HepG2 (cell line): ENCODE results near the gene PNKD. TPM values are rescaled to one million over a fixed set of nuclear protein-coding genes. Genes with fewer than 3 reads are reported as not detected.

Source experiments
- ASH2L ChIP-seq: fragments of 300-600, 200-600 bp; sonication (generic); IDR thresholded peaks from 2 replicates; pipeline ENCODE4 v1.7.0; 2017; ENCODE audit warnings: low read depth, mild to moderate bottlenecking, moderate library complexity, mixed read lengths, low read length; ENCODE audit not compliant: insufficient read length
- GLI4 ChIP-seq: sonication (generic); formaldehyde crosslinking; IDR thresholded peaks from 2 replicates; pipeline ENCODE4 v1.5.1; 2020; ENCODE audit warnings: missing genetic modification reagents, mild to moderate bottlenecking, moderate library complexity, borderline replicate concordance
- GTF3A ChIP-seq: sonication (generic); formaldehyde crosslinking; conservative IDR thresholded peaks from 2 replicates; pipeline ENCODE4 v1.4.0; 2020; ENCODE audit warnings: mild to moderate bottlenecking, missing genetic modification reagents
- IKZF1 ChIP-seq: fragments of 450-650 bp; IDR thresholded peaks from 2 replicates; pipeline ENCODE4 v1.7.1; 2016
- PRMT3 ChIP-seq: sonication (generic); formaldehyde crosslinking; IDR thresholded peaks from 2 replicates; pipeline ENCODE4 v1.8.1; 2022; ENCODE audit warnings: low read depth, mild to moderate bottlenecking, moderate library complexity, missing genetic modification reagents, borderline replicate concordance
- SIN3B ChIP-seq: fragments of 150-350 bp; IDR thresholded peaks from 2 replicates; pipeline ENCODE4 v1.6.1; 2014; ENCODE audit warnings: low read length
- SNAPC4 ChIP-seq: sonication (generic); formaldehyde crosslinking; IDR thresholded peaks from 2 replicates; pipeline ENCODE4 v1.4.0; 2020; ENCODE audit warnings: mild to moderate bottlenecking, missing genetic modification reagents
- SRF ChIP-seq: IDR thresholded peaks from 2 replicates; pipeline ENCODE4 v1.6.1; 2011; ENCODE audit warnings: mild to moderate bottlenecking, low read depth, low read length, moderate library complexity
- TBP ChIP-seq: sonication (generic); formaldehyde crosslinking; IDR thresholded peaks from 2 replicates; pipeline ENCODE4 v1.5.0; 2020; ENCODE audit warnings: missing genetic modification reagents
- ZBED4 ChIP-seq: sonication (generic); formaldehyde crosslinking; IDR thresholded peaks from 2 replicates; pipeline ENCODE4 v1.4.0; 2020; ENCODE audit warnings: missing genetic modification reagents, borderline replicate concordance
- ZNF296 ChIP-seq: sonication (generic); formaldehyde crosslinking; conservative IDR thresholded peaks from 2 replicates; pipeline ENCODE4 v1.5.0; 2020; ENCODE audit warnings: mild to moderate bottlenecking, missing genetic modification reagents
- ZNF629 ChIP-seq: sonication (generic); formaldehyde crosslinking; conservative IDR thresholded peaks from 2 replicates; pipeline ENCODE4 v1.5.0; 2020; ENCODE audit warnings: missing genetic modification reagents
- ZNF746 ChIP-seq: sonication (generic); formaldehyde crosslinking; IDR thresholded peaks from 2 replicates; pipeline ENCODE4 v1.8.0; 2022; ENCODE audit warnings: mild to moderate bottlenecking, missing genetic modification reagents
- ZNF775 ChIP-seq: sonication (generic); formaldehyde crosslinking; IDR thresholded peaks from 2 replicates; pipeline ENCODE4 v1.4.0; 2020; ENCODE audit warnings: missing genetic modification reagents, mild to moderate bottlenecking, moderate library complexity, borderline replicate concordance
- polyA plus RNA-seq, 8 experiments: library from polyadenylated mRNA; depleted of rRNA in 3 of 8; stranded (reverse) in 7 of 8; unstranded in 1 of 8; fragments of >200 nt; fragmentation: Illumina TruSeq in 4 of 8; extraction: Trizol in 4 of 8; gene quantifications; 2 replicates each; pipeline versions ENCODE4 v1.2.1 to v1.2.3, GENCODE V29; 2011 to 2016; ENCODE audit warnings: low read depth in 4 of 8, missing spikeins in 1 of 8, mixed read lengths in 1 of 8; ENCODE audit not compliant: insufficient read depth in 1 of 8
- total RNA-seq, 5 experiments: library from RNA; depleted of rRNA; stranded (reverse); fragments of >200 nt; fragmentation: Illumina TruSeq; extraction: Trizol; gene quantifications; 2 replicates each; pipeline ENCODE4 v1.2.3, GENCODE V29; 2016; ENCODE audit warnings: low read depth in 1 of 5
- TF ChIP-seq, protein P1 (sequence below): sonication (generic); formaldehyde crosslinking; IDR thresholded peaks from 2 replicates; pipeline ENCODE4 v1.4.0; 2020; ENCODE audit warnings: missing genetic modification reagents
- TF ChIP-seq, protein P2 (sequence below): IDR thresholded peaks from 2 replicates; pipeline ENCODE4 v1.6.1; 2012; ENCODE audit warnings: low read depth, low read length, improper control_type of control experiment

The PNKD gene
- total and polyA plus RNA-seq, 2 of the 13 experiments (the other 11 are each of a cell fraction or from before 2014, with no cell fraction given): 55.9 to 80.4 TPM

GRCh38 chr2:218322768-218323525, 52.6 kb downstream of the PNKD start (continued):
- no peak for TF ChIP-seq SRF
- TF ChIP-seq SNAPC4: no peak; the same call in 1 of the 2 replicates
- TF ChIP-seq PRMT3 (CRISPR knock-in tag): no peak
- TF ChIP-seq IKZF1: no peak
- TF ChIP-seq ZNF775 (CRISPR knock-in tag): 0 out of 2 replicates have a peak, but pooled peaks have one; percentile 61
- peak; percentile 4; the same call in 1 of the 2 replicates for TF ChIP-seq ZNF629 (CRISPR knock-in tag)
- peak; percentile 70; the same call in 1 of the 2 replicates for TF ChIP-seq ZBED4 (CRISPR knock-in tag)
- TF ChIP-seq GTF3A (CRISPR knock-in tag): no peak
- 0 out of 2 replicates have a peak, but pooled peaks have one; percentile 58 for TF ChIP-seq ZNF746 (CRISPR knock-in tag)
- TF ChIP-seq SIN3B: no peak
- TF ChIP-seq, protein P1, sequence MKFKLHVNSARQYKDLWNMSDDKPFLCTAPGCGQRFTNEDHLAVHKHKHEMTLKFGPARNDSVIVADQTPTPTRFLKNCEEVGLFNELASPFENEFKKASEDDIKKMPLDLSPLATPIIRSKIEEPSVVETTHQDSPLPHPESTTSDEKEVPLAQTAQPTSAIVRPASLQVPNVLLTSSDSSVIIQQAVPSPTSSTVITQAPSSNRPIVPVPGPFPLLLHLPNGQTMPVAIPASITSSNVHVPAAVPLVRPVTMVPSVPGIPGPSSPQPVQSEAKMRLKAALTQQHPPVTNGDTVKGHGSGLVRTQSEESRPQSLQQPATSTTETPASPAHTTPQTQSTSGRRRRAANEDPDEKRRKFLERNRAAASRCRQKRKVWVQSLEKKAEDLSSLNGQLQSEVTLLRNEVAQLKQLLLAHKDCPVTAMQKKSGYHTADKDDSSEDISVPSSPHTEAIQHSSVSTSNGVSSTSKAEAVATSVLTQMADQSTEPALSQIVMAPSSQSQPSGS: no peak; the same call in 1 of the 2 replicates
- peak; percentile 79 for TF ChIP-seq ASH2L
- TF ChIP-seq TBP (CRISPR knock-in tag): peak; percentile 63; the same call in 1 of the 2 replicates
- TF ChIP-seq, protein P2, sequence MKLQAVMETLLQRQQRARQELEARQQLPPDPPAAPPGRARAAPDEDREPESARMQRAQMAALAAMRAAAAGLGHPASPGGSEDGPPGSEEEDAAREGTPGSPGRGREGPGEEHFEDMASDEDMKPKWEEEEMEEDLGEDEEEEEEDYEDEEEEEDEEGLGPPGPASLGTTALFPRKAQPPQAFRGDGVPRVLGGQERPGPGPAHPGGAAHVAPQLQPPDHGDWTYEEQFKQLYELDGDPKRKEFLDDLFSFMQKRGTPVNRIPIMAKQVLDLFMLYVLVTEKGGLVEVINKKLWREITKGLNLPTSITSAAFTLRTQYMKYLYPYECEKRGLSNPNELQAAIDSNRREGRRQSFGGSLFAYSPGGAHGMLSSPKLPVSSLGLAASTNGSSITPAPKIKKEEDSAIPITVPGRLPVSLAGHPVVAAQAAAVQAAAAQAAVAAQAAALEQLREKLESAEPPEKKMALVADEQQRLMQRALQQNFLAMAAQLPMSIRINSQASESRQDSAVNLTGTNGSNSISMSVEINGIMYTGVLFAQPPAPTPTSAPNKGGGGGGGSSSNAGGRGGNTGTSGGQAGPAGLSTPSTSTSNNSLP: peak; percentile 88; the same call in 1 of the 2 replicates
- TF ChIP-seq ZNF296 (CRISPR knock-in tag): no peak
- TF ChIP-seq GLI4 (CRISPR knock-in tag): no peak
